HCT116 (cell line): ENCODE results near the gene PSMA7. TPM values are rescaled to one million over a fixed set of nuclear protein-coding genes. Genes with fewer than 3 reads are reported as not detected.

Source experiments
- ATAC-seq: fragments of 200-7000 bp; cut with Tn5 transposase; 2 replicates; pipeline ENCODE4 v1.9.1; 2020; ENCODE audit warnings: mild to moderate bottlenecking, moderate library complexity
- BruUV-seq: library from RNA; stranded (reverse); fragments of 400-500 nt; replicated peaks from 2 replicates; lab custom pipeline; 2021; lab: Mats Ljungman, UMichigan
- CTCF ChIA-PET: fragments of 300-600 bp; sonication (Branson Sonifier 250); formaldehyde crosslinking; loops from one replicate; lab custom pipeline; 2021; ENCODE audit warnings: antibody characterized with exemption; lab: Charles Lee
- POLR2A ChIA-PET: fragments of 300-600, 350-600 bp; sonication (Branson Sonifier 250); formaldehyde crosslinking; loops from one replicate; lab custom pipeline; 2021; ENCODE audit warnings: antibody characterized with exemption; lab: Charles Lee
- RAD21 ChIA-PET, 2 experiments: fragments of 300-600 bp; sonication (Branson Sonifier 250); formaldehyde crosslinking; loops; one replicate each; lab custom pipeline; 2023; ENCODE audit warnings: low total read pairs in 2 of 2; ENCODE audit not compliant: uncharacterized antibody in 2 of 2, unreplicated experiment in 2 of 2, low non-redundant PET in 1 of 2; lab: Charles Lee
- DNase-seq: peaks from one replicate; pipeline ENCODE4 v3.0.0-alpha.2; 2010; ENCODE audit warnings: low read depth, low spot score
- H2AFZ ChIP-seq: fragments of 200-600 bp; shearing (Covaris generic), sonication (generic); 2 replicates; pipeline ENCODE4 v1.6.1; 2017; ENCODE audit warnings: low read depth, mixed run types, mixed read lengths, antibody characterized with exemption, low read length; ENCODE audit not compliant: poor library complexity, severe bottlenecking
- H3K27ac ChIP-seq: 2 replicates; pipeline ENCODE4 v1.5.1; 2012; ENCODE audit warnings: low read depth, low read length
- H3K27me3 ChIP-seq: fragments of 200-600 bp; sonication (generic); 2 replicates; pipeline ENCODE4 v1.6.1; 2016; ENCODE audit warnings: mixed run types, low read length, mixed read lengths; ENCODE audit not compliant: insufficient read depth
- H3K36me3 ChIP-seq, 2 experiments: fragments of 200-500 bp in 1 of 2; fragments of 200-600 bp in 1 of 2; sonication (Bioruptor generic) in 1 of 2; sonication (generic) in 1 of 2; 2 replicates each; pipeline versions ENCODE4 v1.5.1 to v1.6.1; 2014 to 2016; ENCODE audit warnings: low read length in 2 of 2, inconsistent platforms in 1 of 2, mixed read lengths in 1 of 2, mixed run types in 1 of 2; ENCODE audit not compliant: insufficient read depth in 2 of 2, control insufficient read depth in 1 of 2
- H3K4me1 ChIP-seq, 2 experiments: fragments of 200-600 bp in 1 of 2; sonication (generic) in 1 of 2; 2 replicates each; pipeline versions ENCODE4 v1.5.1 to v1.6.1; 2012 to 2017; ENCODE audit warnings: low read length in 2 of 2, inconsistent platforms in 1 of 2, mild to moderate bottlenecking in 1 of 2, mixed read lengths in 1 of 2, mixed run types in 1 of 2, moderate library complexity in 1 of 2; ENCODE audit not compliant: insufficient read depth in 2 of 2, control insufficient read depth in 1 of 2
- H3K4me2 ChIP-seq: fragments of 200-600 bp; sonication (generic); 2 replicates; pipeline ENCODE4 v1.6.1; 2017; ENCODE audit warnings: mixed run types, low read length, mixed read lengths
- H3K4me3 ChIP-seq, 2 experiments: fragments of 200-600 bp in 1 of 2; sonication (generic) in 1 of 2; replicated peaks in 1 of 2; 2 replicates each; pipeline ENCODE4 v1.5.1; 2011 to 2016; ENCODE audit warnings: low read length in 2 of 2, control low read depth in 1 of 2, low read depth in 1 of 2, mild to moderate bottlenecking in 1 of 2, mixed read lengths in 1 of 2, mixed run types in 1 of 2
- H3K79me2 ChIP-seq: fragments of 200-600 bp; sonication (generic); 2 replicates; pipeline ENCODE4 v1.6.1; 2017; ENCODE audit warnings: mild to moderate bottlenecking, mixed run types, low read length, moderate library complexity, mixed read lengths; ENCODE audit not compliant: insufficient read depth
- H3K9ac ChIP-seq: fragments of 200-600 bp; sonication (generic); 2 replicates; pipeline ENCODE4 v1.6.1; 2016; ENCODE audit warnings: low read length, mixed read lengths
- H3K9me2 ChIP-seq: fragments of 200-600 bp; sonication (generic), shearing (Covaris generic); 2 replicates; pipeline ENCODE4 v1.6.1; 2017; ENCODE audit warnings: mixed run types, mild to moderate bottlenecking, moderate library complexity; ENCODE audit not compliant: insufficient read depth
- H3K9me3 ChIP-seq, 2 experiments: fragments of 200-500 bp in 1 of 2; fragments of 200-600 bp in 1 of 2; sonication (Bioruptor generic) in 1 of 2; sonication (generic) in 1 of 2; 2 replicates each; pipeline ENCODE4 v1.6.1; 2014 to 2017; ENCODE audit warnings: low read length in 2 of 2, mixed read lengths in 2 of 2, inconsistent platforms in 1 of 2, low read depth in 1 of 2, mild to moderate bottlenecking in 1 of 2, mixed run types in 1 of 2, moderate library complexity in 1 of 2; ENCODE audit not compliant: control insufficient read depth in 1 of 2, insufficient read depth in 1 of 2
- H4K20me1 ChIP-seq: fragments of 200-600 bp; sonication (generic), shearing (Covaris generic); 2 replicates; pipeline ENCODE4 v1.6.1; 2017; ENCODE audit warnings: mixed run types, mild to moderate bottlenecking, moderate library complexity; ENCODE audit not compliant: insufficient read depth
- EZH2 ChIP-seq: fragments of 200-600 bp; sonication (generic); IDR thresholded peaks from 2 replicates; pipeline ENCODE4 v1.6.1; 2017; ENCODE audit warnings: antibody characterized with exemption, mixed run types
- FOSL1 ChIP-seq: IDR thresholded peaks from 2 replicates; pipeline ENCODE4 v1.6.1; 2012; ENCODE audit warnings: low read depth
- JUND ChIP-seq: IDR thresholded peaks from 2 replicates; pipeline ENCODE4 v1.6.1; 2012
- MAX ChIP-seq: IDR thresholded peaks from 2 replicates; pipeline ENCODE4 v1.6.1; 2012
- POLR2A ChIP-seq: IDR thresholded peaks from 2 replicates; pipeline ENCODE4 v1.7.0; 2011; ENCODE audit warnings: borderline replicate concordance; ENCODE audit not compliant: insufficient read depth, insufficient read length; ENCODE audit errors: extremely low read depth
- POLR2AphosphoS5 ChIP-seq: IDR thresholded peaks from 2 replicates; pipeline ENCODE4 v1.6.1; 2011; ENCODE audit warnings: mild to moderate bottlenecking, low read depth, low read length, moderate library complexity
- RAD21 ChIP-seq: IDR thresholded peaks from 2 replicates; pipeline ENCODE4 v1.6.1; 2012; ENCODE audit warnings: low read depth, mild to moderate bottlenecking
- REST ChIP-seq: IDR thresholded peaks from 2 replicates; pipeline ENCODE4 v1.6.1; 2012; ENCODE audit warnings: low read depth
- SIN3A ChIP-seq: IDR thresholded peaks from 2 replicates; pipeline ENCODE4 v1.6.1; 2012; ENCODE audit warnings: low read depth
- SRF ChIP-seq: IDR thresholded peaks from 2 replicates; pipeline ENCODE4 v1.6.1; 2012; ENCODE audit warnings: low read depth
- TCF7L2 ChIP-seq: IDR thresholded peaks from 2 replicates; pipeline ENCODE4 v1.7.0; 2011; ENCODE audit warnings: borderline replicate concordance, inconsistent platforms; ENCODE audit not compliant: insufficient read depth, insufficient read length; ENCODE audit errors: extremely low read depth
- YY1 ChIP-seq: IDR thresholded peaks from 2 replicates; pipeline ENCODE4 v1.6.1; 2011; ENCODE audit warnings: low read length, low read depth, moderate library complexity, mild to moderate bottlenecking; ENCODE audit not compliant: insufficient replicate concordance; ENCODE audit errors: extremely low read depth
- ZBTB33 ChIP-seq: IDR thresholded peaks from 2 replicates; pipeline ENCODE4 v1.6.1; 2011; ENCODE audit warnings: mild to moderate bottlenecking, low read length, moderate library complexity; ENCODE audit not compliant: insufficient replicate concordance; ENCODE audit errors: extremely low read depth
- ZFX ChIP-seq: fragments of 450-650 bp; IDR thresholded peaks from 2 replicates; pipeline ENCODE4 v1.6.1; 2017
- ZNF274 ChIP-seq: fragments of 200-500 bp; sonication (Bioruptor generic); IDR thresholded peaks from 2 replicates; pipeline ENCODE4 v1.6.1; 2014; ENCODE audit warnings: mild to moderate bottlenecking, low read depth, low read length, inconsistent platforms
- intact Hi-C: fragments of 100-400 bp; cut with micrococcal nuclease; formaldehyde crosslinking; loops from 2 replicates; pipeline ENCODE4 v1.10.0; 2022
- total RNA-seq: library from RNA; stranded (reverse); gene quantifications from one replicate; pipeline ENCODE4 v1.2.1, GENCODE V29; 2021; ENCODE audit not compliant: unreplicated experiment

PSMA7 gene
- total RNA-seq, 1 experiment from 2014 or later: 364 TPM

- peaks cover 54 to 55% of the 10 kb centered on the region in 2 experiments for H3K36me3 ChIP-seq
- no peaks in the 10 kb centered on the region for H3K4me1 ChIP-seq
- H3K27me3 ChIP-seq: no peaks in the 10 kb centered on the region
- POLR2A ChIA-PET: no interaction called here
- no peak for TF ChIP-seq POLR2AphosphoS5
- TF ChIP-seq RAD21: no peak
- no peak for TF ChIP-seq ZFX
- no peak for TF ChIP-seq ZNF274
- TF ChIP-seq MAX: no peak
- no peak for TF ChIP-seq YY1
- TF ChIP-seq ZBTB33: no peak
- TF ChIP-seq SIN3A: no peak
- TF ChIP-seq SRF: no peak
- TF ChIP-seq POLR2A: no peak
- no peak for TF ChIP-seq REST
- no peak for TF ChIP-seq FOSL1
- TF ChIP-seq JUND: no peak
- TF ChIP-seq TCF7L2: no peak
- TF ChIP-seq EZH2: no peak
- TF ChIP-seq, all 23 proteins: peak for 0
- Histone ChIP-seq H3K4me3 (no peak overlapping the region), H3K9me3 (no peaks in the 10 kb centered on the region), H4K20me1 (peaks cover 1% of the 10 kb centered on the region; the same call in 1 of the 2 replicates), H2AFZ (no peak overlapping the region), H3K9ac (no peak overlapping the region), H3K9me2 (no peaks in the 10 kb centered on the region), H3K79me2 (peaks cover 8% of the 10 kb centered on the region; the same call in 1 of the 2 replicates), H3K4me2 (no peak overlapping the region), H3K27ac (no peak overlapping the region)
- intact Hi-C loops: no loop called here
- ChIA-PET RAD21 (no interaction called here), CTCF (interaction anchor here (0.7 kb wide), 1 partner anchor 67 kb away, joined by 3 read pairs; the partner anchor contains the start of gene TAF4)
- DNase-seq (no peak), ATAC-seq (no peak)
- no TSS peak for BruUV-seq
Measured at GRCh38 chr20:62132421-62132820, 10.8 kb downstream of the PSMA7 start.
